GM19372 (cell line): Measurements from ENCODE around the gene MMP17.

Experiments used
- ATAC-seq: cut with Tn5 transposase; IDR thresholded peaks from one replicate; pipeline ENCODE4 v1.9.1; 2021; ENCODE audit warnings: mild to moderate bottlenecking, low read depth, moderate library complexity; ENCODE audit not compliant: unreplicated experiment

Gene MMP17

GRCh38 chr12:131829791-131830334 is 1.7 kb downstream of the MMP17 start:
- no peak for ATAC-seq

GRCh38 chr12:131830335-131830913 is 2.2 kb downstream of the MMP17 start:
- ATAC-seq, result no peak

GRCh38 chr12:131830914-131831571 is 2.9 kb downstream of the MMP17 start:
- ATAC-seq, result no peak

- ATAC-seq, result no peak
Observed at GRCh38 chr12:131831635-131832041, 3.4 kb downstream of the MMP17 start.

- ATAC-seq, result no peak
Observed at GRCh38 chr12:131832321-131833231, 4.4 kb downstream of the MMP17 start.

GRCh38 chr12:131833288-131833895 is 5.2 kb downstream of the MMP17 start:
- ATAC-seq, result no peak

GRCh38 chr12:131833896-131834641 is 5.9 kb downstream of the MMP17 start:
- no peak for ATAC-seq

- no peak for ATAC-seq
Observed at GRCh38 chr12:131834798-131835615, 6.8 kb downstream of the MMP17 start.

- no peak for ATAC-seq
Observed at GRCh38 chr12:131835616-131836171, 7.5 kb downstream of the MMP17 start.

GRCh38 chr12:131836193-131836592 is 8.0 kb downstream of the MMP17 start:
- ATAC-seq, result no peak

GRCh38 chr12:131836714-131837397 is 8.7 kb downstream of the MMP17 start:
- no peak for ATAC-seq

GRCh38 chr12:131840643-131841416 is 12.6 kb downstream of the MMP17 start:
- no peak for ATAC-seq

- ATAC-seq, result no peak
Observed at GRCh38 chr12:131841547-131841946, 13.4 kb downstream of the MMP17 start.

- ATAC-seq, result no peak
Observed at GRCh38 chr12:131842169-131842568, 14.0 kb downstream of the MMP17 start.

GRCh38 chr12:131843527-131843926 is 15.3 kb downstream of the MMP17 start:
- no peak for ATAC-seq

- no peak for ATAC-seq
Observed at GRCh38 chr12:131844140-131844539, 15.9 kb downstream of the MMP17 start.

GRCh38 chr12:131844656-131845055 is 16.5 kb downstream of the MMP17 start:
- ATAC-seq, result no peak

- no peak for ATAC-seq
Observed at GRCh38 chr12:131845121-131845520, 16.9 kb downstream of the MMP17 start.
